Germinal center (tissue), 1 donor: Measurements from ENCODE around the gene ARHGAP42.
A peak's percentile ranks its signal among the peaks of the same experiment; 100 is the strongest.

Experiments
- DNase-seq: peaks from one replicate; pipeline ENCODE4 v3.0.0; 2012; ENCODE audit warnings: mixed read lengths, low spot score

Gene ARHGAP42

GRCh38 chr11:100922121-100922520 is 235.0 kb downstream of the ARHGAP42 start:
- no peak for DNase-seq

- no peak for DNase-seq
Observed at GRCh38 chr11:100923555-100923954, 236.5 kb downstream of the ARHGAP42 start.

DNA sequence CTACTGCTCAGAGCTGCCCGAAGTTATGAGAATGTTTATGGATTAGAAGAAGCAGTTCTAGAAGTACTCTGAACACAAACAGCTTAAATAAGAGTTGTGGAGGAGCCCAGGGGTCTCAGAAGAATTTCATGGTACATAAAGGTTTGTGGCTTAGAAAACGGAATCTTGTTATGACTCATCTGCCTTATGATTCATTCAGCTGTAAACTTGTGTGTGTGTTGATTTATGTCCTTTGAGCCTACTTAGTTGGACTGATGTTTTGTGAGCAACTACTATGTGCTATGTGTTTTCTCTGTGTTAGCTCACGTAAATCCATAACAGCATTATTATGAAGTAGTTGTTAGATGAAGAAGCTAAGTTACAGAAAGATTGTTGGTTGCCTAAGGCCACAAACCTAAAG is 238.8 kb downstream of the ARHGAP42 start:
- no peak for DNase-seq

GRCh38 chr11:100927579-100927978 is 240.5 kb downstream of the ARHGAP42 start:
- no peak for DNase-seq

GRCh38 chr11:100928426-100928825 is 241.3 kb downstream of the ARHGAP42 start:
- DNase-seq, result no peak

GRCh38 chr11:100929377-100929776 is 242.3 kb downstream of the ARHGAP42 start:
- DNase-seq, result no peak

DNA sequence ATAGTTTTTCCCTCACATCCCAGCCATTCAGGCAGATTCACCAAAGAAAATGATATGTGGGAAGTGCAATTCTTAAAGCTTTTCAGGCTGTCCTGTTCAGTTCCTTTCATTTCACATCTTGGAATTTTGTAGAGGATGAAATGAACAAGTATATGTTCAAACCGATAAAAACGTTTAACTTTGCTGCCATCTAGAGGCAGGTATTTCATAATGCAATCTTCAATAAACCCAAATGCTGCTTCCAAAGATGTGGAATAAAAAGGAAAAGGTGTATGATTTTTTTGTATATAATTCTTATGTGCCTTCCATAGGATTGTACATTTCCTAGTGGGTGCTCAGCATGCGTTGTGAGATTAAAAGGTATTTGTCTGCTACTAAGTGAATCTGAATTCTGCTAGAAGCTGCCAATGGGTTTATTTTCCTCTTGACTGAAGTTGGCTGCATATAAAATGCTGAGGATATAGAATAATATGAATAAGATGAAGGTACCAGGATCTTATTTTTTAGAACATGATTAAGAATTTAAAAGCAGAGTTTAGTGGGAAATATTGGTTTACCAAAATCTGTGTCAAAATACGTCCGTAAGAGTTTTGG is 243.2 kb downstream of the ARHGAP42 start:
- DNase-seq, result peak; percentile 4

DNA sequence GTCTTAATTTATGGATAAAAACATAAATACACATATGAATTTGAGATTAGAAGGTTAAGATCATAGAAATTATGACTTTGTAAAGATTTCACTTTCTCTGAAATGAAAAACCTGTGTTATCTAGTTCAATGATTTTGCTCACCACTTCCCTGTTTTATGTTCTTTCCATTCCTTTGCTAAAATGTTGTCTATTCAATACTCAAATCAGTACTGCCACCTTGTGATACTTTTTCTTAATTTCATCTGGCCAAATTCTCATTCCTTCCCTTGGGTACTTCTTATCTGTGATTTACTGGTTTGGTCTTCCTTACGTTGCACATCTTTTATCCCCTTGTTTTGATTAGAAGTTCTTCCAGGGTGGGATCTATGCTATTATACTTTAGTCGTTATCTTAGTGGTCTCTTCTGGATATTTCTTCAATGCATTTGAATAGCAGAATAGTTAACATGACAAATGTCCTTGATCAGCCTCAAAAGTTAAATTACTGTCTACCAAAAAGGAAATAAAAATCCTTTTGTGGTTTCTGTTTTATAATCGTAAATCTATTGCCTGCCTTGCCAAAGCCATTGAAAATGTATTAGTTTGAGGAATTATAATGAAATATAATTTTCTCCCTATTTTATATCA is 245.5 kb downstream of the ARHGAP42 start:
- DNase-seq, result peak; percentile 23

DNA sequence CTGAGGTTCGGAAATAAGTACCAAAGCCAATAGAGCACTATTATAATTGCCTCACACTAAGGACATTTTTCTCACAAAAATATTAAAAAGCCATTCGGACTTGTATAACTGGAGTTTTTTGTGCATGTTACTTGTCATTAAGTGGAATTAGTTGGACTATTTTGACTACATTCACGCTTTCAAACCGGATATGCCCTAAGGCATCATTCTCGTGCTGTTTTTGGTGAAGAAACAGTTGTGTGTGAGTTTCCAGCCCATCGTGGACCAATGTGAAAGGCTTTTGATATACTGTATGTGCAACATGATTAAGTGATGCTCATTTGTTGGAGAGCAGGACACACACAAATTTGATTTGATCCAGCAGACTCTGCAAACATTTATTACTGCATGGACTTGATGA is 249.7 kb downstream of the ARHGAP42 start:
- DNase-seq, result no peak

GRCh38 chr11:100939571-100939970 is 252.5 kb downstream of the ARHGAP42 start:
- DNase-seq, result no peak

DNA sequence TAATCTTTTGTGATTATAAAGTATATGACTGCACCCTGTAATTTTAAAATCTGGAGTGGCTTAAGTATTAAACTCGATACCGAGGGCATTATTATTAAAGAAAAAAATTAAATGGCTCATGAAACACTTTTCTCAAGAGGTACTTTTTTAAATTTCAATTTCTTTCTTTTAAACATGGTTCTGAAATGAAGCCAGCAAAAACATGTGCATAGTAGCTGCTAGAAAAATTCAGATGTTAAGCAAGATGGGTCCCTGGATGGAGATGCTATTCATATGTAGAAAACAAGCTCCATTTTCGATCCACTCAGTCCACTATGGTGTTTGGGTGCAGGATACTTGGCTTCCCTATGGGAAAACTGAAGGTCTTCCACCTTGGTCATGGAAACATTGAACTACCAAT is 253.0 kb downstream of the ARHGAP42 start:
- DNase-seq, result no peak

DNA sequence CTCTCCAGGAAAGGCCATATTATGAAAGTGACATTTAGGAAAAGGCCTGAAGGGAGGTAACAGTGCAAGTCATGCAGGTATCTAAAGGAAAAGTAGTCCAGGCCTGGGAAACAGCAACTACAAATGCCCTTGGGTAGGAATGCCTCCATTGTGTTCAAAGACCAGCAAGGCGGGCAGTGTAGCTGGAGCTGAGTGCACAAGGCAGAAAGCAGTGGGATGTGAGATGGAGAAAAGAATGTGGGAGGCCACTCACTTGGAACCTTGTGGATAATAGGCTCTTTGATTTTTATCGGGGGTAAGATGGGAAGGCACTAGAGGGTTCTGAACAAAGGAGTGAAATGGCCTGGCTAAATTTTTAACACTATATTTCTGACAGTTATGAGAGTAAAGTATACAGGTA is 253.9 kb downstream of the ARHGAP42 start:
- no peak for DNase-seq

DNA sequence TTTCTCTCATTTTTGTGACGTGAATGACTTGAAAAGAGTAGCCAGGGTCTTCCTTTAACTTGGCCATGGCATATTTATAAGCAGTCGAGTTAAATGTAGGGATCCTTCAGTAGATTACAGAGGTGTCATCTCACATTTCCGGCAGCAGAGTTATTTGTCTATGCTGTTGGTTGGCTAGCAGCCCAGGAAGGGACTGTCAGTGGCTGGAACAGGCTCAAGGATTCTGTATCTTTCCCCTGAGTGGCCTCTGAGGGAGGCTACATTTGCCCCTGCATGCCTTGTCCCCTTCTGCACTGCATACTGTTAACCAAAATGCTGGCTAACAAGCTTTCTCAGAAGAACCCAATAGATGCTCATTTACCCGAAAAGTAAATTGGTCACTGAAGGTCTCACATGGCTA is 254.9 kb downstream of the ARHGAP42 start:
- no peak for DNase-seq

- DNase-seq, result no peak
Observed at GRCh38 chr11:100948936-100949335, 261.8 kb downstream of the ARHGAP42 start.

- DNase-seq, result no peak
Observed at GRCh38 chr11:100949443-100949842, 262.4 kb downstream of the ARHGAP42 start.

- DNase-seq, result no peak
Observed at GRCh38 chr11:100955318-100955717, 268.2 kb downstream of the ARHGAP42 start.

GRCh38 chr11:100956351-100956750 is 269.3 kb downstream of the ARHGAP42 start:
- no peak for DNase-seq

GRCh38 chr11:100957499-100957898 is 270.4 kb downstream of the ARHGAP42 start:
- DNase-seq, result no peak

DNA sequence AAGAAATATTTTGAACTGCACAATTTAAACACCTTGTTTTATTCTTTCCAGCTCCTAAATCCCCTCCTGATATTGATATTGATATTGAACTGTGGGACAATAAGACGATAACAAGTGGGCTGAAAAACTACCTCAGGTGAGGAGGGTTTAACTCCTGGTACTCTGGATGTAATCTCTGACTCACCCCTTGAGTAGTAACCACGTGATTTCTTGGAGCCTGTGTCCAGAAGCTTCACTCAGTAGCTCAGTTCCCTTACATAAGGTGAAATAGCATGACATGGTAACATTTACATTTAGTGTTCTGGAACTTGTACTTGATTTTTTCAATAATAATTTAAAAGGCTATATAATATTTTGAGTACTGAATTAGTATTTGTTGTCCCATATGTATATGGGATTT is 274.5 kb downstream of the ARHGAP42 start:
- no peak for DNase-seq

- no peak for DNase-seq
Observed at GRCh38 chr11:100963375-100963774, 276.3 kb downstream of the ARHGAP42 start.

GRCh38 chr11:100964435-100964834 is 277.3 kb downstream of the ARHGAP42 start:
- DNase-seq, result no peak

DNA sequence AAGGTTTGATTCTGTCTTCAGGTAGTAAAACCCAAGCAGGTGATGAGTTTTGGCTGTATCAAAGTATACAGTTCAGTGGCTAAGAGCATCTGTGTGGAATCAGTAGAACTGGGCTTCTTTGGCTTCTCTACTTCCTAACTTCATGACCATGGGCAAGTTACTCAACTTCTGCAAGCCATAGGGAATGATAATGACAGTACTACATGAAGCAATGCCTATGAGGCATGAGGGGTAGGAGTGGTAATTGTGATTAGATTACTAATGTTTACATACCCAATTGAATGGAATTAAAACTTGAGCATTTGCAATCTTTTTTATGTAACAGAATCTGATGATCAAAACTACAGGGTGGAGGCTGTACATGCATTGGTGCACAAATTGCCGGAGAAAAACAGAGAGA is 278.3 kb downstream of the ARHGAP42 start:
- no peak for DNase-seq

DNA sequence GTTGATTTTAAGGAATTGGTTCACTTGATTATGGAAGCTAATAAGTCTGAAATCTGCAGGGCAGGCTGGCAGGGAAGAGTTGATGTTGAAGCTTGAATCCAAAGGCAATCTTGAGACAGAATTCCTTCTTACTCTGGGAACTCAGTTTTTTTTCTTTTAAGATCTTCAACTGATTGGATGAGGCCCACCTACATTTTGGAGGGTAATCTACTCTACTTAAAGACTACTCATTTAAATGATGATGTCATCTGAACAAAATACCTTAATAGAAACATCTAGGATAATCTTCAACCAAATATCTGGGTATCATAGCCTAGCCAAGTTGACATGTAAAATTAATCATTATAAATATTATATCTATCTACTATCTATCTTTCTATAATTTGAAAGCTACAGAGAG is 279.3 kb downstream of the ARHGAP42 start:
- no peak for DNase-seq

DNA sequence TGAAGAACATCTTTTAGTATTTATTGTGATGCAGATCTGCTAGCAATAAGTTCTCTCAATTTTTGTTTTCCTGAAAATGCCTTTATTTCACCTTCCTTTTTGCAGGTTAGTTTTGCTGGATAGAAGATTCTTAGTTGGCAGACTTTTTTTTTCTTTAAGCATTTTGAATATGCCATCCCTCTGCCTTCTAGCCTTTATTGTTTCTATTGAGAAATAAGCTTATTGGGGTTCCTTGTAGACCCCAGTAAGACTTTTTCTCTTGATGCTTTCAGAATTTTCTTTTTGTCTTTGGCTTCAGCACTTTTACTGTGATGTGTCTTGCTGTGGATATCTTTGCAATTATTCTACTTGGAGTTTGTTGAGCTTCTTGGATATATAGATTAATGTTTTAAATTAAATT is 281.9 kb downstream of the ARHGAP42 start:
- DNase-seq, result no peak
